ENCODE results near the gene C4orf54.

C4orf54 gene

DNA sequence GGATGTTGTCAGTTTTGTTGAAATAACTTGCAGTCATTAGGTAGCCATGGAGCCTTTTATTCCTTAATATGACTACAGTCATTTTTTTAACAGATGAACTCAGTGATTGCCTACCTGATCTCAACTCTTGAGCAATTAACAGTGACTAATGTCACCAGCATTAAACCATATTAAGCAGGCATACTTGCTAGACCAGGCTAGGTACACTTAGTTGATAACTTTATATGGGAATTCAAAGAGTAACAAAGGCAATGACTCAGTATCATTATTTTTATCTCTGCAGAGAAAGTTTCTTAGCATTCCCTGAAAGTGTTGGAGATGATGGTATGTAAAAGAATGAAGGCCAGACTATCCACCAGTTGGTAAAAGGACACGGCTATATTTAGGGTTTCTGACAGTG lies at the start of gene C4orf54:
Gene C4orf54 (minus strand): TSS at position 31 of the 400 bp plus-strand sequence. CDS start 3,180 bp downstream, outside the sequence.
- Mint-ChIP-seq H3K4me3 (no peak within 1 kb of the TSS), H3K4me1 (no peaks in the 10 kb centered on the region), H3K9me3 (no peaks in the 10 kb centered on the region), H3K27ac (no peak within 1 kb of the TSS), H3K36me3 (no peaks in the 10 kb centered on the region)
- DNase-seq (ENCODE audit: low spot score in 2 of 2) (no peak), ATAC-seq (no peak)

- DNase-seq (ENCODE audit: low spot score in 2 of 2) (no peak), ATAC-seq (no peak)
- H3K36me3 Mint-ChIP-seq = no peaks in the 10 kb centered on the region
- H3K9me3 Mint-ChIP-seq = peaks cover 5% of the 10 kb centered on the region
- no peak overlapping the region for H3K4me3 Mint-ChIP-seq
- H3K4me1 Mint-ChIP-seq = no peaks in the 10 kb centered on the region
- no peak overlapping the region for H3K27ac Mint-ChIP-seq
Measured at GRCh38 chr4:99705891-99706290, 48.3 kb upstream of the C4orf54 start.

DNA sequence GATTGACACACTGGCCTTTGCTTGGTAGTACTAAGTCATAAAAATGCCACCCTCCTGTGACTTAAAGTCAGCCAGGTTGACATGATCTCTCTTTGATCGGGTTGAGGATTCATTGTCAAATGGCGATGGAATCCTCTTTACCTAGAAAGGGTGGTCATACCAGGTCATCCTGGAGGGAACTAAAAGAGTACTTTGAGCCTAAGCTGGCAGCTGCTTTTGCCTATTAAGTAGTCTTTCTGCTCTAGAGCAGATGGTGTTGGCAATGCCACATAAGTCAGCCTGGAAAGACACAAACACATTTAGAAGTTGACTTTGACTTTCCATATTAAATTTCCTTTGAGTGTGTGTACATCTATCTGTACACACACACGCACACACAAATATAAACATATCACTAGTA lies 39.2 kb upstream of the C4orf54 start:
- H3K27ac Mint-ChIP-seq = no peak overlapping the region
- DNase-seq (ENCODE audit: low spot score in 2 of 2) (no peak), ATAC-seq (no peak)
- no peaks in the 10 kb centered on the region for H3K4me1 Mint-ChIP-seq
- no peaks in the 10 kb centered on the region for H3K36me3 Mint-ChIP-seq
- no peak overlapping the region for H3K4me3 Mint-ChIP-seq
- peaks cover under 1% of the 10 kb centered on the region for H3K9me3 Mint-ChIP-seq

DNA sequence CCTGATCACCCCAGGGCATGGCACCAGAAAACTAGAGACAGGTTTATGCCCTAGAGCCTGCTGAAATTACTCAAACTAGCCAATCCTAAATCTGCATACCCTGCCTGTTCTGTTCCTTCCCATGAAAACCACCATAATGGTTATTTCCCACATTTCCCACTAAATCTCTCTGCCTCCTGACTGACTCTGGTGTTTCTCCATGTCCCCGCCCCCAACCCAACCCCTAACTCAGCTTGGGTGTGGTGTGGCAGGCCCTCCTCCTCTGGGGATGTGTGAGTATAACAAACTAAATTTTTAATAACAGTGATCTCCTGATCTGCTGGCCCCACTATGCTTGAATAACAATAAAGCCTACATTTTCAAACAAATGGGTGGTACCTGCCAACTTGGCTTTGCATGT lies 35.5 kb upstream of the C4orf54 start:
- Mint-ChIP-seq H3K9me3 (peaks cover 11% of the 10 kb centered on the region), H3K4me3 (no peak overlapping the region), H3K27ac (no peak overlapping the region), H3K36me3 (no peaks in the 10 kb centered on the region), H3K4me1 (no peaks in the 10 kb centered on the region)
- DNase-seq (ENCODE audit: low spot score in 2 of 2) = no peak
- ATAC-seq = no peak

DNA sequence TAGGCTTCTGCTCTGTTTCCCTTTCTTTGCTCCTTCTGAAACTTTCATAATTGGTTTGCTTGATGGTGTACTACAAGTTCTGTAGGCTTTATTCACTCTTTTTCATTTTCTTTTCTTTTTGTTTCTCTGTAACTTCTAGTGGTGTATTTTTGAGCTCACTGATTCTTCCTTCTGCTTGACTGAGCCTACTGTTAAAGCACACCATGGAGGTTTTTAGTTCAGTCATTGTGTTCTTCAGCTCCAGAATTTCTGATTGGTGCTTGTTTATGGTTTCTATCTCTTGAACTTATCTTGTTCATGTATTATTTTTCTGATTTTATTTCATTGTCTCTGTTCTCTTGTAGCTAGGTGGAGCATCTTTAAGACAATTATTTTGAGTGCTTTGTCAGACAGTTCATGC lies 33.4 kb upstream of the C4orf54 start:
- no peaks in the 10 kb centered on the region for H3K4me1 Mint-ChIP-seq
- no peak overlapping the region for H3K27ac Mint-ChIP-seq
- peaks cover 11% of the 10 kb centered on the region for H3K9me3 Mint-ChIP-seq
- ATAC-seq (no peak), DNase-seq (ENCODE audit: low spot score in 2 of 2) (no peak)
- no peak overlapping the region for H3K4me3 Mint-ChIP-seq
- no peaks in the 10 kb centered on the region for H3K36me3 Mint-ChIP-seq

DNA sequence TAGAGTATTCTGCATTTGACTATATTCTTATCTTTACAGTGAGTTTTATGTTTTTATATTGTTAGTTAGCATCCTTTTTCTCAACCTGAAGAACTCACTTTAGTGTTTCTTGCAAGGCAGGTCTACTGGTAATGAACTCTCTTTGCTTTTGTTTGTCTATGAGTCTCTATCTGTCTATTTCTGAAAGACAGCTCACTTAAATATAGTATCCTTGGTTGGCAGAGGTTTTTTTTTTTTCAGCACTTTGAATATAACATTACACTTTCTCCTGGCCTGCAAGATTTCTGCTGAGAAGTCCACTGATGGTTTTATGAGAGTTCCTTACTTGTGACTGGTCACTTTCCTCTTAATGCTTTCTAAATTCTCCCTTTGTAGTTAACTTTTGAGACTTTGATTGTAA lies 32.8 kb upstream of the C4orf54 start:
- H3K36me3 Mint-ChIP-seq = no peaks in the 10 kb centered on the region
- ATAC-seq (no peak), DNase-seq (ENCODE audit: low spot score in 2 of 2) (no peak)
- no peak overlapping the region for H3K4me3 Mint-ChIP-seq
- H3K27ac Mint-ChIP-seq = no peak overlapping the region
- peaks cover 11% of the 10 kb centered on the region for H3K9me3 Mint-ChIP-seq
- H3K4me1 Mint-ChIP-seq = no peaks in the 10 kb centered on the region

- DNase-seq (ENCODE audit: low spot score in 2 of 2) (no peak), ATAC-seq (no peak)
- Mint-ChIP-seq H3K4me1 (no peaks in the 10 kb centered on the region), H3K4me3 (no peak overlapping the region), H3K27ac (no peak overlapping the region), H3K36me3 (no peaks in the 10 kb centered on the region), H3K9me3 (peaks cover 11% of the 10 kb centered on the region)
Measured at GRCh38 chr4:99687120-99687519, 29.5 kb upstream of the C4orf54 start.

DNA sequence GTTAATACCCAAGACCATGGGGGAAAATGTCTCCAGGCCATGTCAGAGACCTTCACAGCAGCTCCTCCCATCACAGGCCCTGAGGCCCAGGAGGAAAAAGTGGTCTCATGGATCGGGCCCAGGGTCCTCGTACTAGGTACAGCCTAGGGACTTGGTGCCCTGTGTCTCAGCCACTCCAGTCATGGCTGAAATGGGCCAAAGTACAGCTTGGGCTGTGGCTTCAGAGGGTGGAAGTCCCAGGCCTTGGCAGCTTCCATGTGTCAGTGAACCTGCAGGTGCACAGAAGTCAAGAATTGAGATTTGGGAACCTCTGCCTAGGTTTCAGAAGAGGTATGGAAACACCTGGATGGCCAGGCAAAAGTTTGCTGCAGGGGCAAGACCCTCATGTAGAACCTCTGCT lies 27.6 kb upstream of the C4orf54 start:
- Mint-ChIP-seq H3K4me3 (no peak overlapping the region), H3K9me3 (peaks cover 4% of the 10 kb centered on the region), H3K36me3 (no peaks in the 10 kb centered on the region), H3K4me1 (no peaks in the 10 kb centered on the region), H3K27ac (no peak overlapping the region)
- DNase-seq (ENCODE audit: low spot score in 2 of 2) (no peak), ATAC-seq (no peak)

GRCh38 chr4:99683895-99684294 lies 26.3 kb upstream of the C4orf54 start:
- no peak for DNase-seq (ENCODE audit: low spot score in 2 of 2)
- H3K4me3 Mint-ChIP-seq = no peak overlapping the region
- H3K9me3 Mint-ChIP-seq = no peaks in the 10 kb centered on the region
- no peak overlapping the region for H3K27ac Mint-ChIP-seq
- H3K36me3 Mint-ChIP-seq = no peaks in the 10 kb centered on the region
- no peaks in the 10 kb centered on the region for H3K4me1 Mint-ChIP-seq
- ATAC-seq = no peak

DNA sequence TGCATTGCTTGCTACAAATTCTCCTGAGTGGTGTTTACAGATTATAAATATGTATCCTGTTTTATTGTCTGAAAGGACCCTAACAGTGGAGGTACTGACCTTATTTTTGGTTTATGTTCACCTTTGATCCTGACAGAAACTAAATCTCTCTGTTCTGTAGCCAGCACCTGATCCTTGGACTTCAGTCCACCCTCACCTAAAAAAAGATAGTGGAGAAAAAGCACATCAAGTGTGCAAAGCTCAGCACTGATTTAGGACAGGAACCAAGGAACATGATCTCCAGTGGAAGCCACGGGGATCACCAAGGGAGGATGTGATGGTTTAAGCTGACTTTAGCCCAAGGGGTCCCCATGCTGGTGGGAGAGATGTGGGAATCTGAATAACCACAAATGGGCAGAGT lies 22.3 kb upstream of the C4orf54 start:
- no peak for ATAC-seq
- DNase-seq (ENCODE audit: low spot score in 2 of 2) = no peak
- no peak overlapping the region for H3K27ac Mint-ChIP-seq
- H3K9me3 Mint-ChIP-seq = no peaks in the 10 kb centered on the region
- H3K4me3 Mint-ChIP-seq = no peak overlapping the region
- no peaks in the 10 kb centered on the region for H3K36me3 Mint-ChIP-seq
- no peaks in the 10 kb centered on the region for H3K4me1 Mint-ChIP-seq

DNA sequence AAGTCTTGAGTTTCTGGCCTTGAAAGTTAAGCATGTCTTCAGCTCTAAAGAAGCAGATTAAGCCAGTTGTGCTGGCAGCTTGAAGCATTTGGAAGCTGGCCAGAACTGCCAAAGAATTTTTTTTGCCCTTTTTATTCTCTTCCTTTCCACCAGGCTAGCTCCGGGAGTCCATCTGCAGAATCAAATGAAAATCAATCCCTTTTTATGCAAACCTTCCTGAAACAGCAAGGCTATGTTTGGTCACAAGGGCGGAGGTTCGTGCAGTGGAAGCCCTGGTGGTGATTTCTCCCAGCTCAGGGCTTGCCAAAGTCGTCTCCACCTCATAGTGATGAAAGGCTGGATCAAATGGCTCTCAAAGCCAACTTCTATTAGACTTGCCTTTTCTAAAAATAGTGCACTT lies 21.6 kb upstream of the C4orf54 start:
- DNase-seq (ENCODE audit: low spot score in 2 of 2) (no peak), ATAC-seq (no peak)
- no peaks in the 10 kb centered on the region for H3K36me3 Mint-ChIP-seq
- H3K4me3 Mint-ChIP-seq = no peak overlapping the region
- no peak overlapping the region for H3K27ac Mint-ChIP-seq
- no peaks in the 10 kb centered on the region for H3K9me3 Mint-ChIP-seq
- H3K4me1 Mint-ChIP-seq = no peaks in the 10 kb centered on the region

- H3K4me3 Mint-ChIP-seq = no peak overlapping the region
- no peaks in the 10 kb centered on the region for H3K4me1 Mint-ChIP-seq
- ATAC-seq = peak; percentile 32
- H3K36me3 Mint-ChIP-seq = no peaks in the 10 kb centered on the region
- H3K27ac Mint-ChIP-seq = no peak overlapping the region
- DNase-seq (ENCODE audit: low spot score in 2 of 2) = no peak
- peaks cover 15% of the 10 kb centered on the region for H3K9me3 Mint-ChIP-seq
Measured at GRCh38 chr4:99677161-99677560, 19.5 kb upstream of the C4orf54 start.

DNA sequence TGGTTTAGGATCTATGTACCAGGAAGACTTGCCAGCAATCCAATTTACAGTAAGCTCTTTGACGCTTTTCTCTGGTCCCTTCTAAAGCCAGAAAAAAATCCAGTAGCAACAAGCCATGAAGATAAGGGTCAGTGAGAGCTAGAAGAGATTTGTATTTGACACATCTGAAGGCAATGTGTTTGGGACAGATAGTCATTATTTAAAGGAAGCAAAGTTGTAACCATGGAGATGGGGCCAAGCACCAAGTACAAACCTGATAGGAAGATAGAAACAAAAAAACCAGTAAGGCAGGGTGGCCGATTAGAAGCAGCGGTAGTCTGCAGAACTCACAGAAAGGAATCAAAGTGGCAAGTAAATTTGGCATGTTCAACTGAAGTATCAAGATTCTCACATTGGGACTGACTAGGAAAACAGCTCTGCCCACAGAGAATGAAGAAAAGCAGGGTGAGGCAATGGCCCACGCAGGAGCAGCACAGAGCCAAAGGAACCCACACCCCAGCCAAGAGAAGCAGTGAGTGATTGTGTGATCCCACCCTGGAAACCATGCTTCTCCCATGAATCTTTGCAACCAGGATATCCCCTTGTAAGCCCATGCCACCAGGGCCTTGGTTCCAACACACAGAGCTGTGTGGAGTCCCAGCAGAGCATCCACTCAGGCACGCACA lies 12.9 kb upstream of the C4orf54 start:
- no peak for ATAC-seq
- no peaks in the 10 kb centered on the region for H3K36me3 Mint-ChIP-seq

GRCh38 chr4:99669084-99669483 lies 11.5 kb upstream of the C4orf54 start:
- DNase-seq (ENCODE audit: low spot score in 2 of 2) (no peak), ATAC-seq (no peak)
- no peaks in the 10 kb centered on the region for H3K36me3 Mint-ChIP-seq
- H3K27ac Mint-ChIP-seq = no peak overlapping the region
- H3K4me1 Mint-ChIP-seq = no peaks in the 10 kb centered on the region
- no peak overlapping the region for H3K4me3 Mint-ChIP-seq
- peaks cover 18% of the 10 kb centered on the region for H3K9me3 Mint-ChIP-seq

More for the DNA sequence above, 12.9 kb upstream of the C4orf54 start:
- Mint-ChIP-seq H3K4me3 (no peak overlapping the region), H3K4me1 (no peaks in the 10 kb centered on the region), H3K9me3 (peaks cover 18% of the 10 kb centered on the region), H3K27ac (no peak overlapping the region)
- DNase-seq (ENCODE audit: low spot score in 2 of 2) = no peak

DNA sequence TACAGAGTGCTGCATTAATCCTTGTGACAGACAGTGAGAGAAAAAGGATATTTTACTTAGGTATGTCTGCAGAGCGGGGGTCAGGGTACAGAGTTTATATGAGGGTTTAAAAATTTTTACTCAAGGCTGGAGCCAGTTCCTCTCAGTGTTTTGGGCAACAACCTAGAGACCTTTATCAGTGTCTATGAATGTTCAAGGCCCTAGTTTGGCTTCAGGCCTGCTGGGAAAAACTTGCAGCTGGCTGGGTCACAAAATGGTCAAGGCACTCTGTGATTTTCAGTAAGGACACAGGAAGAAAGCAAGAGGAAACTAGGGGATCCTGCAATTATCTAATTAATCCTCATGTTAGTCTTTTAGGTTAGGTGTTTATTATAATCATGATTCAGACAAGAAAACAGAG lies 10.8 kb upstream of the C4orf54 start:
- Mint-ChIP-seq H3K36me3 (no peaks in the 10 kb centered on the region), H3K27ac (no peak overlapping the region), H3K4me3 (no peak overlapping the region), H3K9me3 (peaks cover 13% of the 10 kb centered on the region), H3K4me1 (no peaks in the 10 kb centered on the region)
- ATAC-seq (no peak), DNase-seq (ENCODE audit: low spot score in 2 of 2) (no peak)

GRCh38 chr4:99665983-99666382 lies 8.4 kb upstream of the C4orf54 start:
- Mint-ChIP-seq H3K4me3 (no peak overlapping the region), H3K27ac (no peak overlapping the region), H3K9me3 (no peaks in the 10 kb centered on the region), H3K4me1 (no peaks in the 10 kb centered on the region), H3K36me3 (no peaks in the 10 kb centered on the region)
- DNase-seq (ENCODE audit: low spot score in 2 of 2) (no peak), ATAC-seq (no peak)

DNA sequence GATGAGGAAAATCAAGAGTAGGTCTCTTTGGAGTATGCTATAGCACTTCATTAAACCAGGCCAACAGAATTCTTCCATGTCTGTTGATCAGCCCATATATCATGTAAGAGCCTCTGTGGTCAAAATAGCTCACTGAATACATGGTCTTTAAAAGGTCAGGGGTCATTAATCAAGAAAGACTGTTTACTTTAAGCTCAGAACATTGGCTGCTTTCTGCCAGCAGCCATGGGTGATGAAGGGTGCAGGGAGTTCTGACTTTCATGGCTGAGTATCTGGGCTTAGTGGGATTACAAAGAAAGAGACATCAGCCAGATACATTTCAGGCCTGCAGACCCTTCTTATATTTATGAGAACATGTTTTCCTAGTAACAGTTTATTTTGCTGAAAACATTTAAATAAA lies 7.1 kb upstream of the C4orf54 start:
- Mint-ChIP-seq H3K27ac (no peak overlapping the region), H3K4me1 (no peaks in the 10 kb centered on the region), H3K36me3 (no peaks in the 10 kb centered on the region), H3K9me3 (no peaks in the 10 kb centered on the region), H3K4me3 (no peak overlapping the region)
- DNase-seq (ENCODE audit: low spot score in 2 of 2) (no peak), ATAC-seq (no peak)

Measured in stimulated activated effector memory CD8-positive, alpha-beta T cell treated with anti-CD3 and anti-CD28 coated beads, Interleukin-12 subunit alpha, Interleukin-12 subunit beta, amount 100 ng/mL, for 72 hours (primary cell).